ENCODE results near the gene SGMS1.
"Not testable (repeated sequence)": the region's sequence is repeated elsewhere in the genome, so short reads cannot be mapped to it uniquely, and the experiment has no call there.

Gene SGMS1

GRCh38 chr10:50574305-50574704 is 49.5 kb downstream of the SGMS1 start:
- TF ChIP-seq CTCF (conservative IDR thresholded peaks at IDR 0.05; ENCODE audit: low read length) = peak; percentile 24; the same call in 1 of the 2 replicates
- no peak for DNase-seq (ENCODE audit: low read depth)
- H3K4me3 ChIP-seq (ENCODE audit: low read length) = no peak overlapping the region

GRCh38 chr10:50572017-50572491 is 51.7 kb downstream of the SGMS1 start:
- no peak for TF ChIP-seq CTCF (conservative IDR thresholded peaks at IDR 0.05; ENCODE audit: low read length)
- H3K4me3 ChIP-seq (ENCODE audit: low read length) = no peak overlapping the region
- no peak for DNase-seq (ENCODE audit: low read depth)

- H3K4me3 ChIP-seq (ENCODE audit: low read length); DNase-seq (ENCODE audit: low read depth): not testable (repeated sequence)
These were observed 55.0 kb downstream of the SGMS1 start for GRCh38 chr10:50568750-50569149.

GRCh38 chr10:50567384-50567783 is 56.4 kb downstream of the SGMS1 start:
- TF ChIP-seq CTCF (conservative IDR thresholded peaks at IDR 0.05; ENCODE audit: low read length) = no peak
- no peak for DNase-seq (ENCODE audit: low read depth)
- H3K4me3 ChIP-seq (ENCODE audit: low read length) = no peak overlapping the region

- no peak for TF ChIP-seq CTCF (conservative IDR thresholded peaks at IDR 0.05; ENCODE audit: low read length)
- DNase-seq (ENCODE audit: low read depth) = no peak
- no peak overlapping the region for H3K4me3 ChIP-seq (ENCODE audit: low read length)
These were observed 57.6 kb downstream of the SGMS1 start for GRCh38 chr10:50566150-50566549.

- DNase-seq (ENCODE audit: low read depth) = no peak
- TF ChIP-seq CTCF (conservative IDR thresholded peaks at IDR 0.05; ENCODE audit: low read length) = no peak
- no peak overlapping the region for H3K4me3 ChIP-seq (ENCODE audit: low read length)
These were observed 58.3 kb downstream of the SGMS1 start for GRCh38 chr10:50565301-50566083.

- no peak for TF ChIP-seq CTCF (conservative IDR thresholded peaks at IDR 0.05; ENCODE audit: low read length)
- DNase-seq (ENCODE audit: low read depth) = no peak
- H3K4me3 ChIP-seq (ENCODE audit: low read length) = no peak overlapping the region
These were observed 59.9 kb downstream of the SGMS1 start for GRCh38 chr10:50563906-50564305.
